Panc1 (cell line): ENCODE measurements around the gene MYBPH. TPM values are rescaled to one million over a fixed set of nuclear protein-coding genes. Genes with fewer than 3 reads are reported as not detected.

Experiments
- ATAC-seq: fragments of 200-7000 bp; cut with Tn5 transposase; 2 replicates; pipeline ENCODE4 v1.9.1; 2020; ENCODE audit warnings: mild to moderate bottlenecking, moderate library complexity
- BruUV-seq: library from RNA; stranded (reverse); fragments of 400-500 nt; replicated peaks from 2 replicates; lab custom pipeline; 2021; lab: Mats Ljungman, UMichigan
- CTCF ChIA-PET: fragments of 300-600 bp; sonication (Branson Sonifier 250); formaldehyde crosslinking; loops from one replicate; lab custom pipeline; 2022; ENCODE audit warnings: antibody characterized with exemption; lab: Charles Lee
- POLR2A ChIA-PET: fragments of 300-600 bp; sonication (Branson Sonifier 250); formaldehyde crosslinking; loops from one replicate; lab custom pipeline; 2022; ENCODE audit warnings: antibody characterized with exemption; lab: Charles Lee
- DNase-seq: peaks from one replicate; pipeline ENCODE4 v3.0.0-alpha.2; 2010; ENCODE audit warnings: low read depth, low spot score
- H3K27ac ChIP-seq: 2 replicates; pipeline ENCODE4 v1.5.1; 2011; ENCODE audit warnings: mild to moderate bottlenecking, low read length, inconsistent platforms
- H3K27me3 ChIP-seq: fragments of 200-500 bp; sonication (Bioruptor generic); 2 replicates; pipeline ENCODE4 v1.6.0; 2014; ENCODE audit warnings: low read length, inconsistent platforms; ENCODE audit not compliant: control insufficient read depth, insufficient read depth
- H3K36me3 ChIP-seq: fragments of 200-500 bp; sonication (Bioruptor generic); 2 replicates; pipeline ENCODE4 v1.5.1; 2014; ENCODE audit warnings: inconsistent platforms, mild to moderate bottlenecking, low read length, moderate library complexity; ENCODE audit not compliant: control insufficient read depth, insufficient read depth
- H3K4me1 ChIP-seq: 2 replicates; pipeline ENCODE4 v1.5.1; 2011; ENCODE audit warnings: inconsistent platforms, mild to moderate bottlenecking, low read length, moderate library complexity; ENCODE audit not compliant: control insufficient read depth, insufficient read depth
- H3K4me3 ChIP-seq, 2 experiments: 2 replicates each; pipeline ENCODE4 v1.5.1; 2011 to 2012; ENCODE audit warnings: low read depth in 2 of 2, low read length in 2 of 2, mild to moderate bottlenecking in 2 of 2, inconsistent platforms in 1 of 2, moderate library complexity in 1 of 2
- H3K9me3 ChIP-seq: fragments of 200-500 bp; sonication (Bioruptor generic); 2 replicates; pipeline ENCODE4 v1.5.1; 2014; ENCODE audit warnings: low read depth, mild to moderate bottlenecking, inconsistent platforms, low read length, moderate library complexity; ENCODE audit not compliant: control insufficient read depth, insufficient read depth
- CTCF ChIP-seq: fragments of 450-650 bp; IDR thresholded peaks from 2 replicates; pipeline ENCODE4 v1.5.1; 2017; ENCODE audit warnings: mild to moderate bottlenecking
- POLR2AphosphoS5 ChIP-seq: IDR thresholded peaks from 2 replicates; pipeline ENCODE4 v1.6.1; 2012; ENCODE audit warnings: mild to moderate bottlenecking, low read depth, low read length, moderate library complexity
- REST ChIP-seq, 2 experiments: IDR thresholded peaks; 2 replicates each; pipeline ENCODE4 v1.6.1; 2011 to 2012; ENCODE audit warnings: low read depth in 2 of 2, control low read depth in 1 of 2, low read length in 1 of 2, mild to moderate bottlenecking in 1 of 2, moderate library complexity in 1 of 2; ENCODE audit not compliant: insufficient read depth in 1 of 2
- SIN3A ChIP-seq: IDR thresholded peaks from 2 replicates; pipeline ENCODE4 v1.6.1; 2012; ENCODE audit warnings: low read depth, mild to moderate bottlenecking, low read length, moderate library complexity, borderline replicate concordance; ENCODE audit not compliant: insufficient read depth
- TCF7L2 ChIP-seq: IDR thresholded peaks from 2 replicates; pipeline ENCODE4 v1.6.1; 2011; ENCODE audit warnings: mild to moderate bottlenecking, low read depth, low read length, inconsistent platforms
- in situ Hi-C: cut with HindIII; loops from 2 replicates; pipeline ENCODE4 v1.10.0; 2016; ENCODE audit warnings: low sequenced_read_pairs, low pct_unique_long_range_greater_than_20kb
- intact Hi-C: fragments of 100-400 bp; cut with micrococcal nuclease; formaldehyde crosslinking; loops from one replicate; pipeline ENCODE4 v1.10.0; 2022; ENCODE audit not compliant: unreplicated experiment
- total RNA-seq: library from RNA; stranded (reverse); gene quantifications from one replicate; pipeline ENCODE4 v1.2.1, GENCODE V29; 2021; ENCODE audit not compliant: unreplicated experiment

The MYBPH gene
- total RNA-seq, 1 experiment from 2014 or later = not detected

- ChIA-PET CTCF (interaction anchor here (0.5 to 4.1 kb wide), 4 partner anchors 13 to 178 kb away, joined by 3 to 43 read pairs (median 4); no protein-coding TSS in a partner anchor), POLR2A (no interaction called here)
- DNase-seq = no peak
- H3K27me3 ChIP-seq = no peaks in the 10 kb centered on the region; the same call in 1 of the 2 replicates
- TF ChIP-seq POLR2AphosphoS5 (no peak), CTCF (no peak), SIN3A (no peak), REST (IDR thresholded peaks at IDR 0.05; ENCODE audit: insufficient read depth in 1 of 2, low read depth in 2 of 2, low read length in 1 of 2) (no peak), TCF7L2 (no peak)
- H3K36me3 ChIP-seq = no peaks in the 10 kb centered on the region
- intact Hi-C loops (loop anchor here (2.0 kb wide), 1 partner anchor 178 kb away; no protein-coding TSS in a partner anchor), in situ Hi-C loops (no loop called here)
- peak; percentile 50; the same call in 1 of the 2 replicates for ATAC-seq
- no peak overlapping the region for H3K4me3 ChIP-seq
- H3K9me3 ChIP-seq = no peaks in the 10 kb centered on the region
- no peak overlapping the region for H3K27ac ChIP-seq
- BruUV-seq = no TSS peak
- no peaks in the 10 kb centered on the region for H3K4me1 ChIP-seq
Observed at GRCh38 chr1:203217139-203217655, 41.6 kb upstream of the MYBPH start.

- CTCF ChIA-PET = interaction anchor here (0.5 to 4.1 kb wide), 13 partner anchors 13 to 187 kb away, joined by 3 to 43 read pairs (median 4); no protein-coding TSS in a partner anchor
Observed at GRCh38 chr1:203216274-203217138, 40.9 kb upstream of the MYBPH start.

More at GRCh38 chr1:203216274-203217138, 40.9 kb upstream of the MYBPH start:
- H3K9me3 ChIP-seq = no peaks in the 10 kb centered on the region
- POLR2A ChIA-PET = no interaction called here
- in situ Hi-C loops (no loop called here), intact Hi-C loops (loop anchor here (1.0 to 2.0 kb wide), 2 partner anchors 98 to 178 kb away; no protein-coding TSS in a partner anchor)
- TF ChIP-seq CTCF = peak; percentile 83
- TF ChIP-seq SIN3A = no peak
- no TSS peak for BruUV-seq
- no peaks in the 10 kb centered on the region; the same call in 1 of the 2 replicates for H3K27me3 ChIP-seq
- H3K4me3 ChIP-seq = no peak overlapping the region
- H3K27ac ChIP-seq = no peak overlapping the region
- peak; percentile 53 for DNase-seq
- ATAC-seq = peak; percentile 86
- no peaks in the 10 kb centered on the region for H3K4me1 ChIP-seq
- H3K36me3 ChIP-seq = no peaks in the 10 kb centered on the region
